ENCODE results near the gene UBXN11.

The UBXN11 gene

GRCh38 chr1:26288311-26288941 lies 18.0 kb downstream of the UBXN11 start:
- Histone ChIP-seq H3K9me3 (ENCODE audit: insufficient read depth, low read length) (peaks cover 10% of the 10 kb centered on the region; the same call in 1 of the 2 replicates), H3K4me1 (ENCODE audit: low read length) (peaks cover 46% of the 10 kb centered on the region), H4K20me1 (ENCODE audit: insufficient read depth, low read length) (no peaks in the 10 kb centered on the region), H3K27ac (ENCODE audit: low read length) (peak overlapping the region; percentile 62), H3K4me2 (ENCODE audit: low read length) (0 out of 2 replicates have a peak overlapping the region, but pooled peaks have one; percentile 55), H3K27me3 (ENCODE audit: low read depth, low read length) (no peaks in the 10 kb centered on the region), H3K79me2 (ENCODE audit: low read length) (no peaks in the 10 kb centered on the region), H3K36me3 (replicated peaks; ENCODE audit: low read depth, low read length) (no peaks in the 10 kb centered on the region), H2AFZ (ENCODE audit: low read depth, low read length) (peak overlapping the region; percentile 63; the same call in 1 of the 2 replicates), H3K9ac (ENCODE audit: low read length) (no peak overlapping the region), H3K4me3 (ENCODE audit: low read length) (no peak overlapping the region)
- no peak for TF ChIP-seq CTCF (IDR thresholded peaks at IDR 0.05; ENCODE audit: low read depth, low read length)
- no peak for TF ChIP-seq EZH2phosphoT487 (IDR thresholded peaks at IDR 0.05; ENCODE audit: low read depth)

DNA sequence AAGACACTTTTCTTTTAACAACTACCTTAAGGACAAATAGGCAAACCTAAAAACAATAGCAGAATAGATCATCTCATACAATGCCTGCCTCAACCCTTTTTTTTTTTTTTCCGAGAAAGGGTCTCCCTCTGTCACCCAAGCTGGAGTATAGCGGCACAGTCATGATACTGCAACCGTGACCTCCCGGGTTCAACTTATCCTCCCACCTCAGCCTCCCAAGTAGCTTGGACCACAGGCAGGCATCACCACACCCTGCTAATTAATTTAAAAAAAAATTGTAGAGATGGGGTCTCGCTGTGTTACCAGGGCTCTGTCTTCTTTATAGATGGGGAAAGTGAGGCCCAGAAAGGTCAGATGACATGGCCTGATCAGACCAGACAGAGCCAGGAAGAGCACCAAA lies 18.6 kb downstream of the UBXN11 start:
- Histone ChIP-seq H3K4me2 (ENCODE audit: low read length) (no peak overlapping the region), H2AFZ (ENCODE audit: low read depth, low read length) (no peak overlapping the region), H3K9me3 (ENCODE audit: insufficient read depth, low read length) (peaks cover 10% of the 10 kb centered on the region; the same call in 1 of the 2 replicates), H3K79me2 (ENCODE audit: low read length) (no peaks in the 10 kb centered on the region), H3K4me3 (ENCODE audit: low read length) (no peak overlapping the region), H3K4me1 (ENCODE audit: low read length) (peaks cover 46% of the 10 kb centered on the region), H4K20me1 (ENCODE audit: insufficient read depth, low read length) (no peaks in the 10 kb centered on the region), H3K36me3 (replicated peaks; ENCODE audit: low read depth, low read length) (no peaks in the 10 kb centered on the region), H3K9ac (ENCODE audit: low read length) (no peak overlapping the region), H3K27ac (ENCODE audit: low read length) (peak overlapping the region; percentile 62; the same call in 1 of the 2 replicates), H3K27me3 (ENCODE audit: low read depth, low read length) (no peaks in the 10 kb centered on the region)
- TF ChIP-seq EZH2phosphoT487 (IDR thresholded peaks at IDR 0.05; ENCODE audit: low read depth) (no peak), CTCF (IDR thresholded peaks at IDR 0.05; ENCODE audit: low read depth, low read length) (no peak)

DNA sequence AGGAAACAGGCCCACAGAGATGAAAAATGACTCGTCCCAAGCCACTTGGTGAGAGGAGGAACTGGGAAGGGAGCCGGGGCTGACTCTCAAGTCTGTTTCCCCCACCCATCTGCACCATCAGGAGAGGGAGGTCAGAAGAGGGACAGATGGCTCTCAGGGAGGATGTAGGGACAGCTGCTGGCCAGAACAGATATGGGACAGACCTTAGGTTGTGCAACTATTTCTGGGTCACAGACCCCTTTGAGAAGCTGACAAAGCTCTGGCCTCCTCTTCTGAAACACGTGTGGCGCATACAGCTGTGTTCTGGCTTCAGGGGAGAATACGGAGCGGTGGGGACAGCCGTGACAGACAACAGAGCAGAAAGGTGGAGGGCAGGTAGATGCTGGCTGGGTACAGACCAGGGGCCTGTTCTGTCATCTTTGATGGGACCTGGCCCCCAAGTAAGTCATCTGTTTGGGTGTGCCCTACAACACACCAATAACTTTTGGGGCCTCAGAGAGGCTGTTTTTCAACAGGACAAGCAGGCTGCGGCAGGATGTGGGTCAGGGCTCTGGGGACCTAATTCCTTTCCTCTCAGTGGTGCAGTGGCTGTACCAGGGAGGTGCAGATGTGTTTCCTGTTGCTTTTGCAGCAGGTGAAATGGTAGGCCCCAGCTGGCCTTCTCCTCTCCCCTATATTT lies 19.3 kb downstream of the UBXN11 start:
- Histone ChIP-seq H2AFZ (ENCODE audit: low read depth, low read length) (no peak overlapping the region), H3K27ac (ENCODE audit: low read length) (peak overlapping the region; percentile 19; the same call in 1 of the 2 replicates), H3K27me3 (ENCODE audit: low read depth, low read length) (no peaks in the 10 kb centered on the region), H3K9ac (ENCODE audit: low read length) (no peak overlapping the region), H4K20me1 (ENCODE audit: insufficient read depth, low read length) (no peaks in the 10 kb centered on the region), H3K4me3 (ENCODE audit: low read length) (no peak overlapping the region), H3K4me1 (ENCODE audit: low read length) (peaks cover 46% of the 10 kb centered on the region), H3K9me3 (ENCODE audit: insufficient read depth, low read length) (peaks cover 10% of the 10 kb centered on the region; the same call in 1 of the 2 replicates), H3K4me2 (ENCODE audit: low read length) (no peak overlapping the region), H3K79me2 (ENCODE audit: low read length) (no peaks in the 10 kb centered on the region), H3K36me3 (replicated peaks; ENCODE audit: low read depth, low read length) (no peaks in the 10 kb centered on the region)
- TF ChIP-seq CTCF (IDR thresholded peaks at IDR 0.05; ENCODE audit: low read depth, low read length) (no peak), EZH2phosphoT487 (IDR thresholded peaks at IDR 0.05; ENCODE audit: low read depth) (no peak)

GRCh38 chr1:26286064-26286416 lies 20.4 kb downstream of the UBXN11 start:
- Histone ChIP-seq H3K9me3 (ENCODE audit: insufficient read depth, low read length) (peaks cover 10% of the 10 kb centered on the region; the same call in 1 of the 2 replicates), H3K36me3 (replicated peaks; ENCODE audit: low read depth, low read length) (no peaks in the 10 kb centered on the region), H3K27me3 (ENCODE audit: low read depth, low read length) (no peaks in the 10 kb centered on the region), H3K9ac (ENCODE audit: low read length) (no peak overlapping the region), H2AFZ (ENCODE audit: low read depth, low read length) (no peak overlapping the region), H3K27ac (ENCODE audit: low read length) (no peak overlapping the region), H3K4me2 (ENCODE audit: low read length) (no peak overlapping the region), H3K79me2 (ENCODE audit: low read length) (no peaks in the 10 kb centered on the region), H4K20me1 (ENCODE audit: insufficient read depth, low read length) (no peaks in the 10 kb centered on the region), H3K4me3 (ENCODE audit: low read length) (no peak overlapping the region), H3K4me1 (ENCODE audit: low read length) (peaks cover 44% of the 10 kb centered on the region)
- no peak for TF ChIP-seq CTCF (IDR thresholded peaks at IDR 0.05; ENCODE audit: low read depth, low read length)
- no peak for TF ChIP-seq EZH2phosphoT487 (IDR thresholded peaks at IDR 0.05; ENCODE audit: low read depth)

Measured in OCI-LY3 (cell line).